Left kidney (tissue), 8 donors: ENCODE results near the gene KCNN2. TPM values are rescaled to one million over a fixed set of nuclear protein-coding genes. Genes with fewer than 3 reads are reported as not detected.
A peak's percentile ranks its signal among the peaks of the same experiment; 100 is the strongest.

Experiments
- DNase-seq: peaks from one replicate; pipeline ENCODE4 v3.0.0-alpha.2; 2013
- long read RNA-seq, 8 donors: transcript quantifications; one replicate each; lab custom pipeline, GENCODE V29; 2026
- polyA plus RNA-seq: library from polyadenylated mRNA; unstranded; fragments of 120-200 nt; gene quantifications from one replicate; pipeline ENCODE4 v1.2.1, GENCODE V29; 2013; ENCODE audit not compliant: insufficient read length

Gene KCNN2
- polyA plus RNA-seq, result 4.0 TPM
- long read RNA-seq, donor 1, result 0 reads
- long read RNA-seq, donor 2, partial matches to known transcripts, result 0 of 1 reads
- long read RNA-seq, donor 2, other reads (novel, unspliced or antisense), result 0 of 1 reads
- long read RNA-seq, donor 3, result 0 reads
- long read RNA-seq, donor 4, result 0 reads
- long read RNA-seq, donor 5, result 0 reads
- long read RNA-seq, donor 6, result 0 reads
- long read RNA-seq, donor 7, partial matches to known transcripts, result 0 of 1 reads
- long read RNA-seq, donor 7, other reads (novel, unspliced or antisense), result 0 of 1 reads
- long read RNA-seq, donor 8, result 0 reads

- DNase-seq, result peak; percentile 89
These were observed at the start of gene KCNN2 for GRCh38 chr5:114361724-114362196. TSS of gene KCNN2 (plus strand) at chr5:114362070. CDS start at chr5:114362140, 70 bp downstream.

- DNase-seq, result no peak
These were observed 49.2 kb upstream of the KCNN2 start for GRCh38 chr5:114312658-114313057.

GRCh38 chr5:114314061-114314460 is 47.8 kb upstream of the KCNN2 start:
- DNase-seq, result no peak

GRCh38 chr5:114316167-114316566 is 45.7 kb upstream of the KCNN2 start:
- DNase-seq, result no peak

- DNase-seq, result no peak
These were observed 44.1 kb upstream of the KCNN2 start for GRCh38 chr5:114317751-114318150.

- no peak for DNase-seq
These were observed 42.6 kb upstream of the KCNN2 start for GRCh38 chr5:114319236-114319635.

- no peak for DNase-seq
These were observed 42.0 kb upstream of the KCNN2 start for GRCh38 chr5:114319821-114320220.

GRCh38 chr5:114324282-114324681 is 37.6 kb upstream of the KCNN2 start:
- no peak for DNase-seq

GRCh38 chr5:114325541-114325940 is 36.3 kb upstream of the KCNN2 start:
- no peak for DNase-seq

- no peak for DNase-seq
These were observed 34.4 kb upstream of the KCNN2 start for GRCh38 chr5:114327474-114327873.

GRCh38 chr5:114327987-114328386 is 33.9 kb upstream of the KCNN2 start:
- no peak for DNase-seq

- no peak for DNase-seq
These were observed 30.8 kb upstream of the KCNN2 start for GRCh38 chr5:114330916-114331531.

GRCh38 chr5:114332493-114332892 is 29.4 kb upstream of the KCNN2 start:
- no peak for DNase-seq

- DNase-seq, result no peak
These were observed 28.9 kb upstream of the KCNN2 start for GRCh38 chr5:114332925-114333324.

GRCh38 chr5:114335391-114335790 is 26.5 kb upstream of the KCNN2 start:
- DNase-seq, result no peak

- no peak for DNase-seq
These were observed 22.8 kb upstream of the KCNN2 start for GRCh38 chr5:114339108-114339507.

- no peak for DNase-seq
These were observed 15.7 kb upstream of the KCNN2 start for GRCh38 chr5:114346181-114346580.

GRCh38 chr5:114355086-114355830 is 6.6 kb upstream of the KCNN2 start:
- DNase-seq, result no peak

- no peak for DNase-seq
These were observed 3.5 kb upstream of the KCNN2 start for GRCh38 chr5:114358329-114358728.

GRCh38 chr5:114360357-114360756 is 1.5 kb upstream of the KCNN2 start:
- DNase-seq, result no peak

GRCh38 chr5:114360816-114361723 is 800 bp upstream of the KCNN2 start:
- no peak for DNase-seq
